Effector memory CD8-positive, alpha-beta T cell (primary cell): ENCODE data around the gene TEKT5.

ENCODE experiments used
- ATAC-seq: fragments of 150-1000 bp; cut with Tn5 transposase; replicated peaks from 2 replicates; pipeline ENCODE4 v1.10.0; 2021; ENCODE audit warnings: mild to moderate bottlenecking, moderate library complexity
- DNase-seq, 3 experiments: peaks; one replicate each; pipeline ENCODE4 v3.0.0; 2021
- H3K27ac Mint-ChIP-seq, 2 donors: one replicate each; pipeline ENCODE4 v1.8.0; 2022; ENCODE audit warnings: mild to moderate bottlenecking in 2 of 2, mixed read lengths in 2 of 2, moderate library complexity in 2 of 2
- H3K27me3 Mint-ChIP-seq, 2 donors: one replicate each; pipeline ENCODE4 v1.8.0; 2022; ENCODE audit warnings: mixed read lengths in 2 of 2
- H3K36me3 Mint-ChIP-seq: one replicate; pipeline ENCODE4 v1.8.0; 2022; ENCODE audit warnings: mild to moderate bottlenecking, moderate library complexity, mixed read lengths; ENCODE audit not compliant: insufficient read depth
- H3K4me1 Mint-ChIP-seq, 2 donors: one replicate each; pipeline ENCODE4 v1.8.0; 2022; ENCODE audit warnings: low read depth in 2 of 2, mixed read lengths in 2 of 2
- H3K4me3 Mint-ChIP-seq, 2 donors: one replicate each; pipeline ENCODE4 v1.8.0; 2022; ENCODE audit warnings: mild to moderate bottlenecking in 2 of 2, mixed read lengths in 2 of 2, moderate library complexity in 2 of 2
- H3K9me3 Mint-ChIP-seq, 2 donors: one replicate each; pipeline ENCODE4 v1.8.0; 2022; ENCODE audit warnings: mixed read lengths in 2 of 2

Gene TEKT5

DNA sequence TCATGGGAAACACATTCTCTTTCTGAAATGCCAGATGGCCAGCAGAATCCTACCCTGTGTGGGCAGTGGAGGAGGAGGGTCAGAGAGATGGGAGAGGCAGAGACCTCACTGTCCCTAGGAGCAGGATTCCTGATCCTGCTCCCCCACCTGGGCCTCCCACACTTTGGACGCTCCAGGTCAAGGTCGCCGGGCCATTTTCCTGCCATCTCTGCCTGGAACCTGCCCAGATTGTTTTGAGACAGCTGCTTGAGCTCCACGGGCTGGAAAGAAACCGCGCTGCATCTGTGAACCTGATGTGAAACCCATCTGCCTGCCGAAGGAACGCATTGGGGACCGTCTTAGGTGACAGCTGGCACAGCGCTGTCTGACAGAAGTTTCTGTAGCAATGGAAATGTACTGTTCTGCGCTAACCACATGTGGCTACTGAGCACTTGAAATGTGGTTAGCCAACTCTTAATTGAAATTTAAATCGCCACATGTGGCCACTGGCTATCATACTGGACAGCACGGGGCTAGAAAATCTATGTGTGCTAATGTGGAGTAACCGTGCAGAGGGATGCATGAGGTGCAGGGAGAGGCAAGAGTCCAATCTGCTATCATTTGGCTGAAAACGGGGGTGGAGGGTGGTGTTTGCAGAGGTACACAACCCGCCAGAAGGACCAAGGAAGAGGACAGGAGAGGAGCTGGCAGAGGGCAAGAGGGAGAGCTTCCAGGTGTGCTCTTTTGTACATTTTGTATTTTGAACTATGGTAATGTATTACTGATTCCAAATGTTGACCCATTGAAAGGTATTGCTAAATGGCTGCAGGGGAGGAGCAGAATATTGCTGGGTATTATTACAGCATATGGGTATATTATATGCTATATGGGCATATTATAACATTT lies 33.5 kb upstream of the TEKT5 start:
- Mint-ChIP-seq H3K36me3 (no peaks in the 10 kb centered on the region), H3K9me3 (no peaks in the 10 kb centered on the region), H3K27me3 (peaks cover 7% of the 10 kb centered on the region in 2 donors), H3K27ac (no peak overlapping the region), H3K4me3 (no peak overlapping the region), H3K4me1 (no peaks in the 10 kb centered on the region)
- DNase-seq (no peak), ATAC-seq (no peak)

DNA sequence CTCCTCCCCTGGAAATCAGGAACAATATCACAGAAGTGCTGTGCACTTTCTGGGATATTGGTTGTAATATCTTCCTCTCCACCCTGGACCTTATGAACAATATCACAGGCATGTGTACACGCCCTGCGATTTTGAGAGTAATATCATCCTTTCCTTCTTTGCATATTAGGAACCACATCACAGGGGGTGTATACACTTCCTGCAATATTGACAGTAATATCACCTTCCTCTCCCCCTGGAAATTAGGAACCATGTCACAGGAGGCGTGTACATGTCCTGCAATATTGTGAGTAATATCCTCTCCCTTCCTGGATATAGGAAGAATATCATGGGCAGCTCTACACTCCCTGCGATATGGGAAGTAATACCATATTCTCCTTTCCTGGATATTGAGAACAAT lies 14.2 kb upstream of the TEKT5 start:
- Mint-ChIP-seq H3K27me3 (peaks cover 32 to 35% of the 10 kb centered on the region in 2 donors), H3K4me1 (no peaks in the 10 kb centered on the region), H3K36me3 (no peaks in the 10 kb centered on the region), H3K4me3 (no peak overlapping the region), H3K27ac (no peak overlapping the region), H3K9me3 (no peaks in the 10 kb centered on the region)
- ATAC-seq (no peak), DNase-seq (no peak)

- H3K27ac Mint-ChIP-seq: no peak overlapping the region
- DNase-seq: no peak
- ATAC-seq: no peak
- no peak overlapping the region for H3K4me3 Mint-ChIP-seq
- no peaks in the 10 kb centered on the region for H3K9me3 Mint-ChIP-seq
- H3K27me3 Mint-ChIP-seq: peaks cover 11 to 18% of the 10 kb centered on the region in 2 donors
- H3K4me1 Mint-ChIP-seq: no peaks in the 10 kb centered on the region
- no peaks in the 10 kb centered on the region for H3K36me3 Mint-ChIP-seq
Measured at GRCh38 chr16:10699756-10700155, 5.0 kb upstream of the TEKT5 start.

GRCh38 chr16:10694306-10694705 lies 424 bp downstream of the TEKT5 start:
- DNase-seq (no peak), ATAC-seq (no peak)
- Mint-ChIP-seq H3K36me3 (no peaks in the 10 kb centered on the region), H3K27me3 (peaks cover 48 to 70% of the 10 kb centered on the region in 2 donors), H3K4me1 (no peaks in the 10 kb centered on the region), H3K4me3 (no peak overlapping the region), H3K9me3 (no peaks in the 10 kb centered on the region), H3K27ac (no peak overlapping the region)

GRCh38 chr16:10693889-10694288 lies 841 bp downstream of the TEKT5 start:
- Mint-ChIP-seq H3K27ac (no peak overlapping the region), H3K4me3 (no peak overlapping the region), H3K27me3 (peaks cover 52 to 72% of the 10 kb centered on the region in 2 donors), H3K9me3 (no peaks in the 10 kb centered on the region), H3K4me1 (no peaks in the 10 kb centered on the region), H3K36me3 (no peaks in the 10 kb centered on the region)
- DNase-seq (no peak), ATAC-seq (no peak)

GRCh38 chr16:10692470-10692869 lies 2.3 kb downstream of the TEKT5 start:
- Mint-ChIP-seq H3K27me3 (peaks cover 57 to 81% of the 10 kb centered on the region in 2 donors), H3K36me3 (no peaks in the 10 kb centered on the region), H3K9me3 (no peaks in the 10 kb centered on the region), H3K27ac (no peak overlapping the region), H3K4me3 (no peak overlapping the region), H3K4me1 (no peaks in the 10 kb centered on the region)
- DNase-seq (no peak), ATAC-seq (no peak)

DNA sequence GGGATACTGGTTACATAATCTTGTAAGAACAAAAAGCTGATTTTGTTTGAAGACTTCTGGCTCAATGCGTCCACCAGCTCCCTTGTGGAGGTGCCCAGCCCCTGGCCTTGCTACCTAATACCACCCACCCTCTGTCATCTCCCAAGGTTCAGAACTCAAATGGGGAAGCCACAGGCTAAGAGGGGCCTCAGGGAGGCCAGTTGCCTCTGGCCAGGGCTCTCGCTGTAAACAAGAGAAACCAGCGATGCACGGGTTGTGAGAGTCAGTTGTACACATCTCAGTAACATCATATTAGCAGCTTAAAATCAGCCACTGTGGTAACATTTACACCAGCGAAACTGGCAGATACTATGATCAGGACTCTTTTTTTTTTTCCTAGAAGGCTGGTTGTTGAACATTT lies 6.0 kb downstream of the TEKT5 start:
- Mint-ChIP-seq H3K9me3 (no peaks in the 10 kb centered on the region), H3K4me3 (no peak overlapping the region)
- no peak for DNase-seq

GRCh38 chr16:10688291-10688690 lies 6.4 kb downstream of the TEKT5 start:
- no peak for ATAC-seq
- Mint-ChIP-seq H3K36me3 (no peaks in the 10 kb centered on the region), H3K27ac (no peak overlapping the region), H3K4me1 (no peaks in the 10 kb centered on the region), H3K27me3 (peaks cover 61 to 82% of the 10 kb centered on the region in 2 donors), H3K4me3 (no peak overlapping the region), H3K9me3 (no peaks in the 10 kb centered on the region)
- DNase-seq: no peak

More for the DNA sequence above, 6.0 kb downstream of the TEKT5 start:
- H3K4me1 Mint-ChIP-seq: no peaks in the 10 kb centered on the region
- H3K27me3 Mint-ChIP-seq: peaks cover 61 to 85% of the 10 kb centered on the region in 2 donors
- H3K36me3 Mint-ChIP-seq: no peaks in the 10 kb centered on the region
- no peak for ATAC-seq
- no peak overlapping the region for H3K27ac Mint-ChIP-seq

DNA sequence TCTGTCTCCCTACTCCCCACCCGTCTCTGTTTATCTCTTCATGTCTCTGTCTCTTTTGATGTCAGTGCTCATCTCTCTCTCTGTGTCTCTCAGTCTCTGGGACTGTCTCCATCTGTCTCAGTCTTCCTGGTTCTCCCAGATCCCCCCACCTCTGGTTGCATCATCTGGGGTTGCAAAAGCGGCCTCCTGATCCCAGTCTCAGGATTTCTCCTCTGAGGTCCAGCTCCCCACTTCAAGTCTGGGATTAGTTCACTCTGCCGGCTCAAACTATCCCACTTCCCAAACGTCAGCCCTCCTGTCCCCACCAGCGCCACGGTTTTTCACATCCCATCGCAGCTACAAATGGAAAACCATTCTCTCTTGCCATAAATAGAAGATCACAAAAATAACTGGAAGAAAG lies 9.0 kb downstream of the TEKT5 start:
- no peak overlapping the region for H3K4me3 Mint-ChIP-seq
- no peak for DNase-seq
- no peaks in the 10 kb centered on the region for H3K36me3 Mint-ChIP-seq
- no peaks in the 10 kb centered on the region for H3K4me1 Mint-ChIP-seq
- H3K9me3 Mint-ChIP-seq: no peaks in the 10 kb centered on the region
- H3K27me3 Mint-ChIP-seq: peaks cover 64 to 73% of the 10 kb centered on the region in 2 donors
- no peak for ATAC-seq
- no peak overlapping the region for H3K27ac Mint-ChIP-seq

DNA sequence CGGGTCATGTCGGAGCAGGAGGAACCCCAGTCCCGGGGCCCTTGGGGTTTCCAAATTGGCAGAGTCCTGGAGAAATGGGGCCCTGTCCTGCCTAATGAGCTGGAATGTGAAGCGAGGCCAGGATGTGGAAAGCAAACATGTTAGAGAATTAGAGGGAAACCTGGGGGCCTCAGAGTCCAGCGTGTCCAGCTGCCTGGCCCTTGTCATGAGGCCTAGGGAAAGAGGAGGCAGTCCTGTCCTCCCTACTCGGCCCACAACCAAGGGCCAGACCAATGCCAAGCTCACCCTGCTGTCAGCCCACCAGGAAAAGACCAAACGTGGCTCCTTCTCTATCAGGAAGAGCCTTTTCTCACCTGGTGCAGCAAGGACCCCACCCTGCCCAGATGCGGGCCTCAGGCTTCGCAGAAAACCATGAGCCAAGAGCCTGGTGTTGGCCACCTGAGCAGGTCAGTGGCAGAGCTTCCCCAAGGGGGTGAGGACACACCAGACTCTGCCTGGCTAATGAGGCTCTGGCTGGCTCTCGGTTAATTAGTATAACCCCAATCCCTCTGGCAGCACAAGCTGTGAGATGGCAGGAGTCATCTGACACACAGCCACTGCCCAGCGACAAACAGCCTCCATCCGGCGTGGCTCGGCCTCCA lies 10.1 kb downstream of the TEKT5 start:
- Mint-ChIP-seq H3K9me3 (no peaks in the 10 kb centered on the region), H3K27me3 (peaks cover 53 to 62% of the 10 kb centered on the region in 2 donors), H3K36me3 (no peaks in the 10 kb centered on the region), H3K27ac (no peak overlapping the region), H3K4me1 (no peaks in the 10 kb centered on the region), H3K4me3 (no peak overlapping the region)
- ATAC-seq (no peak), DNase-seq (no peak)

DNA sequence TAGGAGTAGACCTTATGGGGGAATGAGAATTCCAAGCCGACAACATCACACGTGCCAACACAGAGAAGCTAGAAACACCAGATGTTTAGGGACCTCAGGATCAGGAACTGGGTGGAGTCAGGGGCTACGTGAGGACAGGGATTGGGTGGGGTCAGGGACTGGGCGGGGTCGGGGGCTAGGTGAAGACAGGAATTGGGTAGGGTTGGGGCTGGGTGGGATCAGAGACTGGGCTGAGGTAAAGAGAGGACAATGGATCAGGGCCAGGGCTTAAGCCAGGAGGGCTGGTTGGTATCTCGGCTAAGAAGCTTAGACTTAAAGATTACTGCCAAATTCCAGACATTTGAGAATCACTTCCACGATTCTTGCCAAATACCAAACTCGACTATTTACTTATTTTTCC lies 11.6 kb downstream of the TEKT5 start:
- Mint-ChIP-seq H3K27ac (no peak overlapping the region), H3K4me1 (no peaks in the 10 kb centered on the region), H3K27me3 (peaks cover 48 to 61% of the 10 kb centered on the region in 2 donors), H3K4me3 (no peak overlapping the region), H3K9me3 (no peaks in the 10 kb centered on the region), H3K36me3 (no peaks in the 10 kb centered on the region)
- no peak for DNase-seq
- ATAC-seq: no peak

DNA sequence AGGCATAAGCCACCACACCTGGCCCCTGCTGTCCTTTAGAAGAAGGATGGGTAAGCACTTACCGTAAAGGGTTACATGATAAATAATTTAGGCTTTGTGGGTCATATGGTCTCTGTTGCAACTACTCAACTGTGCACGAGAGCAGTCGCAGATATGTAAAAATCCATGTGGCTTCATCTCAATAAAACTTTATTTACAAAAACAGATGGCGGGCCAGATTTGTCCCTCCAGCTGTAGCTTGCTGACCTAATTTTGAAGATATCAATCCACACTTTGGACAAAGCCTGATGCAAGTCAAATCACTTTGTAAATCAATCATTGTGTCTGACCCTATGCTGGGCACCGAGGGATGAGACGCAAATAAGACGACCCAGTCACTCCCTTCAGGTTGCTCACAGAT lies 12.1 kb downstream of the TEKT5 start:
- ATAC-seq: no peak
- H3K9me3 Mint-ChIP-seq: no peaks in the 10 kb centered on the region
- no peak overlapping the region for H3K27ac Mint-ChIP-seq
- no peak overlapping the region for H3K4me3 Mint-ChIP-seq
- H3K4me1 Mint-ChIP-seq: no peaks in the 10 kb centered on the region
- no peak for DNase-seq
- H3K36me3 Mint-ChIP-seq: no peaks in the 10 kb centered on the region
- H3K27me3 Mint-ChIP-seq: peaks cover 48 to 63% of the 10 kb centered on the region in 2 donors

DNA sequence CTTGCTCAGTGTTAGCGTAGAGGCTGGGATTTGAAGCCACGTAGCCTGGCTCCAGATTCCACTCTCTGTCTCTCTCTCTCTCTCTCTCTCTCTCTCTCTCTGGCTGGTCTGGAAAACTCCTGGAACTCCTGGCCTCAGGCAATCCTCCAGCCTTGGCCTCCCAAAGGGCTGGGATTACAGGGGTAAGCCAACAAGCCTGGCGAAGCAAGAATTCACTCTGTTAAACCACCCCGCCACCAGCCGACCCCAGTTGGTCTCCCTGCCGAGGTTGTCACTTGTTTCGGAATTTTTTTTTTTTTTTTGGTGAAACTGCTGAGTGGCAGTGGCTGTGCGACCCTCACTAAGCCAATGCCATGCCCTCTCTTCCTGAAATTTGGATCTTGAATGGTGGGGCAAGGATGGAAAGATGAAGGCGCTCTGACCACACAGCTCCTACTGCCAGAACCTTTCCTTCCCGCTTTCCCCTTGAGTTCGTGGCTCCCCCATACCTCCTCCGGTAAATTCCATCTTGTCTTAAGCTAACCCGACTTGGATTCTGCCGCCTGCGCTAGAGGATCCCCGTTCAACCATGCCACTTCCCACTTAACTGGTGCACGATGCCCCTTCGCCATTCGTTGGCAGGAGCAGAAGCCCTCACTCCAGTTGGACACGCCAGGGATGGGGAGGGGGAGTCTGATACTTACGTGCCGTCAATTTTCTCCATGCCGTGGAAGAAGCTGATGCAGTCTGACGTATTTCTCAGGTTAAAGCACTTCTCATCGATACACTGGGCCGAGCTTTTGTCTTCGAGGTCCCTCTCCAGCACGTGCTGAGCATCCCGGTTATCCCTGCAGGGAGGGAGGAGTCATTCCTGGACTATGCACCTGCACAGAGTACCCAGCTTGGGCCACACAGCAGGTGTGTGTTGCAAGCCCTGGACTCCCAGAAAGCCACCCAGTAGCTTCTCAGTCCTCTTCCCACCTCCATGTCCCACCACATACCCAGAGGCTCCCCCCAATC lies 13.1 kb downstream of the TEKT5 start:
- ATAC-seq: no peak
- peaks cover 54 to 71% of the 10 kb centered on the region in 2 donors for H3K27me3 Mint-ChIP-seq
- H3K9me3 Mint-ChIP-seq: no peaks in the 10 kb centered on the region
- no peak overlapping the region for H3K27ac Mint-ChIP-seq
- no peak for DNase-seq
- H3K36me3 Mint-ChIP-seq: peaks cover 3% of the 10 kb centered on the region
- H3K4me1 Mint-ChIP-seq: no peaks in the 10 kb centered on the region
- H3K4me3 Mint-ChIP-seq: no peak overlapping the region
